Right cardiac atrium (tissue), 5 donors: ENCODE results near the gene AFG1L. TPM values are rescaled to one million over a fixed set of nuclear protein-coding genes. Genes with fewer than 3 reads are reported as not detected.
"Not testable (repeated sequence)": the region's sequence is repeated elsewhere in the genome, so short reads cannot be mapped to it uniquely, and the experiment has no call there.

Experiments used
- ATAC-seq, 2 donors: fragments of 200-7000 bp; cut with Tn5 transposase; one replicate each; pipeline versions ENCODE4 v1.8.0 to v1.9.1; 2020; ENCODE audit warnings: moderate library complexity in 2 of 2, mild to moderate bottlenecking in 1 of 2
- DNase-seq, 3 donors: peaks; one replicate each; pipeline ENCODE4 v3.0.0-alpha.2; 2020
- H3K27ac ChIP-seq: one replicate; pipeline ENCODE4 v1.5.1; 2013; ENCODE audit warnings: mild to moderate bottlenecking, low read length, control low read depth, moderate library complexity
- H3K27me3 ChIP-seq: one replicate; pipeline ENCODE4 v1.6.1; 2013; ENCODE audit not compliant: control insufficient read depth, insufficient read depth
- H3K4me1 ChIP-seq: one replicate; pipeline ENCODE4 v1.6.1; 2013; ENCODE audit warnings: low read length; ENCODE audit not compliant: control insufficient read depth, insufficient read depth
- H3K4me3 ChIP-seq: one replicate; pipeline ENCODE4 v1.5.1; 2013; ENCODE audit warnings: low read length, control low read depth
- H3K9me3 ChIP-seq: one replicate; pipeline ENCODE4 v1.6.1; 2013; ENCODE audit warnings: low read length; ENCODE audit not compliant: control insufficient read depth
- WGBS: extraction: QIAGEN DNeasy Blood & Tissue Kit; methylation state at CpG from one replicate; pipeline ENCODE4 v1.1.7; 2013; 5-methylcytosine and 5-hydroxymethylcytosine counted together
- intact Hi-C, 4 donors: fragments of 100-400 bp; cut with DNase I; formaldehyde crosslinking; loops; one replicate each; pipeline versions ENCODE4 v1.11.0 to v1.14.0; 2022 to 2023
- polyA plus RNA-seq: library from polyadenylated mRNA; stranded (reverse); fragments of 200-250 nt; gene quantifications from one replicate; pipeline ENCODE4 v1.2.3, GENCODE V29; 2013
- total RNA-seq, 4 donors: library from RNA; stranded (reverse); fragmentation: NEBNext Ultra II Directional; extraction: Animal tissue kit (Norgen Biotek cat#: 25700); gene quantifications; one replicate each; pipeline ENCODE4 v1.2.1, GENCODE V29; 2021
- donor health status: healthy with polysubstance abuse.
- donor health status: DM: no; HTN: yes; CAD: no.
- donor health status: DM: no; HTN: no; CAD: no.
- donor health status: DM: no; HTN: yes; CAD: no; lungs with severe emphysema.
- donor health status: DM: yes; HTN: yes; CAD: no.

Gene AFG1L
- total and polyA plus RNA-seq, 5 donors, result 3.9 to 14.5 (median 9.9) TPM

DNA sequence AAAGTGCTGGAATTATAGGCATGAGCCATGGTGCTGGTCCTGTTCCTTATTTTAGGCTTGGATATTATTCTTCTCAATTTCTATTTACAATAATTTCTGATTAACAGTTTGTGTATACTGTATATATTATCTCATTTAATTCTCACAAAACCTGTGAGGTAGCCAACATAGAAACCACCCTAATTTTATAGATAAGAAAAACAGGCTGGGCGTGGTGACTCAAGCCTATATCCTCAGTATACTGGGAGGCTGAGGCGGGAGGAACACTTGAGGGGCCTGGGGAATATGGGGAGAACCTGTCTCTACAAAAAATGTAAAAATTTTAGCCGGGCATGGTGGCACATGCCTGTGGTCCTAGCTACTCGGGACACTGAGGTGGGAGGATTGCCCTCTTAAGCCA, 3.8 kb upstream of the AFG1L start:
- 88% methylated on average over 4 of the region's 4 CpGs for WGBS
- ATAC-seq (no peak), DNase-seq (no peak)
- intact Hi-C loops, result no loop called here
- no peak overlapping the region for H3K4me3 ChIP-seq
- no peaks in the 10 kb centered on the region for H3K27me3 ChIP-seq
- H3K27ac ChIP-seq, result no peak overlapping the region
- H3K9me3 ChIP-seq, result no peaks in the 10 kb centered on the region
- no peaks in the 10 kb centered on the region for H3K4me1 ChIP-seq

- H3K27me3 ChIP-seq, intact Hi-C loops: not testable (repeated sequence)
Measured at GRCh38 chr6:108292561-108292960, 2.3 kb upstream of the AFG1L start.

GRCh38 chr6:108293527-108294296, 1.1 kb upstream of the AFG1L start:
- ATAC-seq, result no peak
- no peak for DNase-seq
- no peak overlapping the region for H3K27ac ChIP-seq
- no peak overlapping the region for H3K4me3 ChIP-seq
- WGBS, result 95% methylated on average over 19 of the region's 19 CpGs
- H3K4me1 ChIP-seq, result no peaks in the 10 kb centered on the region
- no peaks in the 10 kb centered on the region for H3K9me3 ChIP-seq
- intact Hi-C loops, result loop anchor here in 1 of 4 donors (2.0 kb wide), 1 partner anchor 33 kb away; the partner anchor contains the start of gene SNX3
- no peaks in the 10 kb centered on the region for H3K27me3 ChIP-seq

More at GRCh38 chr6:108292561-108292960, 2.3 kb upstream of the AFG1L start:
- H3K9me3 ChIP-seq, H3K4me1 ChIP-seq, ATAC-seq, H3K27ac ChIP-seq, DNase-seq, H3K4me3 ChIP-seq: not testable (repeated sequence)
- 57% methylated on average over 3 of the region's 3 CpGs for WGBS

DNA sequence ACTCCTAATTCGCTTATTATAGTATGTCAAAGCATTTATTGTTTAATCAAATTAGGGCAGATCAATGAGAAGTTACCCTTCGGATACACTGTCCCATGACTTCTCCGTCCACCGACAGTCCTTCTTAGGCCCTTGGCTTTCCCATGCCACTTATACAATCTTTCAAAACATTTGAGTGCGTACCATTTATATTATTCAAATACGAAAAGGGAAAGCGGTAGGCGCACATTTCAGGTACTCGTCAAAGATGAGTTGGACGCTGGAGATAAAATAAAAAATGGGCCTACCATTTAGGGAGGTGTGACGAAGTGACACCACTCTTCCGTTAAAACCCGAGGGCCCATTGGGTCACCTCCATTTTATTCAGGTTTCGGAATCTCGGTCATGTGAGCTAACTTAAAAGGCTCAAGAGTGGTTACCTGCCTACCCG, 542 bp upstream of the AFG1L start:
- intact Hi-C loops, result loop anchor here in 1 of 4 donors (2.0 kb wide), 1 partner anchor 34 kb away; the partner anchor contains the start of gene SNX3
- peak overlapping the region; percentile 86 for H3K4me3 ChIP-seq
- no peaks in the 10 kb centered on the region for H3K4me1 ChIP-seq
- DNase-seq (no peak), ATAC-seq (no peak)
- H3K9me3 ChIP-seq, result no peaks in the 10 kb centered on the region
- peak overlapping the region; percentile 77 for H3K27ac ChIP-seq
- 33% methylated on average over 16 of the region's 16 CpGs for WGBS
- H3K27me3 ChIP-seq, result no peaks in the 10 kb centered on the region

DNA sequence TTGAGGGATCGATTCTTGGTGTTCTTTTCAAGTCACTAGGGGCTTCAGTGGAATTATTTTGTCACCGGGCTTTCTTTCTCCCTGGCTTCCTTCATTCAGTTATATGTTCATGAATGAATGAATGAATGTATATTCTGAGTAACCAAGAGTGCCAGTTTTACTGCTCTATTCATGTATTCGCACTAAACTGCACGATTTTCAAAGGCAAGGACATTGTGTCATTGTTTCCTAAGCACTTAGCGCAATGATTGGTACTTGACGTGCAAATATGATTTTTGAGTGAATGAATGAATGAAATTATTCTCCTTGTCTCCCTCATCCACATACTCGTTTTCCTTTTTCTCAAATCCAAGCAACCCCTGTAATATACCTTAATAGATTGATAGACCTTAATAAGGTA, 822 bp downstream of the AFG1L start:
- WGBS, result 68% methylated on average over 7 of the region's 7 CpGs
- Histone ChIP-seq H3K4me1 (no peaks in the 10 kb centered on the region), H3K4me3 (peak overlapping the region; percentile 86), H3K27ac (peak overlapping the region; percentile 77), H3K27me3 (no peaks in the 10 kb centered on the region), H3K9me3 (no peaks in the 10 kb centered on the region)
- DNase-seq (no peak), ATAC-seq (no peak)
- intact Hi-C loops, result loop anchor here in 1 of 4 donors (2.0 kb wide), 1 partner anchor 35 kb away; the partner anchor contains the start of gene SNX3

- no peak overlapping the region for H3K27ac ChIP-seq
- no peaks in the 10 kb centered on the region for H3K4me1 ChIP-seq
- H3K27me3 ChIP-seq, result no peaks in the 10 kb centered on the region
- intact Hi-C loops, result no loop called here
- 94% methylated on average over 5 of the region's 5 CpGs for WGBS
- ATAC-seq, result no peak
- DNase-seq, result no peak
- no peaks in the 10 kb centered on the region for H3K9me3 ChIP-seq
- H3K4me3 ChIP-seq, result no peak overlapping the region
Measured at GRCh38 chr6:108302386-108302785, 7.5 kb downstream of the AFG1L start.

DNA sequence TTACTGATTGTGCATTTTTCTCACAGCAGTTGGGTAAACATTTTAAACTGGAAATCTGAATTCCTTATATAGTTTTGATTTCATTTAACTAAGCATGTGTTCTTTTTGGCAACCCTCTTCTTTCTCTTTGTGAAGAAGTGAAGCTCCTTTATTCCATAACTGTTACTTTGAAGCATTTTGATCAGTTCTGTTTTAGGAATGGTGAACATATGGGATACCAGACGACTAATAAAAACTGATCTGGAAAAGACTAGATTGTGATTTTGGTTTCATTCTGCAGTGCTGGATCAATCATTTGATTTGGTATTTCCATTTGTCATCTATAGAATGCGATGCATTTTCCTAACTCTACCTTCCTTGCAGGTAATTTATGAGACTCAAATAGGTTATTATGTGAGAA, 9.8 kb downstream of the AFG1L start:
- no peak overlapping the region for H3K27ac ChIP-seq
- H3K9me3 ChIP-seq, result no peaks in the 10 kb centered on the region
- ATAC-seq (no peak), DNase-seq (no peak)
- WGBS, result 95% methylated on average over 2 of the region's 2 CpGs
- no peaks in the 10 kb centered on the region for H3K4me1 ChIP-seq
- intact Hi-C loops, result no loop called here
- H3K4me3 ChIP-seq, result no peak overlapping the region
- no peaks in the 10 kb centered on the region for H3K27me3 ChIP-seq

- 89% methylated on average over 4 of the region's 4 CpGs for WGBS
- H3K27me3 ChIP-seq, H3K4me1 ChIP-seq, H3K27ac ChIP-seq, intact Hi-C loops, H3K9me3 ChIP-seq, ATAC-seq, H3K4me3 ChIP-seq, DNase-seq: not testable (repeated sequence)
Measured at GRCh38 chr6:108308641-108309040, 13.8 kb downstream of the AFG1L start.

- H3K4me1 ChIP-seq, result no peaks in the 10 kb centered on the region
- H3K4me3 ChIP-seq, result no peak overlapping the region
- ATAC-seq, result no peak
- DNase-seq, result no peak
- intact Hi-C loops, result no loop called here
- 93% methylated on average over 5 of the region's 5 CpGs for WGBS
- no peaks in the 10 kb centered on the region for H3K27me3 ChIP-seq
- no peaks in the 10 kb centered on the region for H3K9me3 ChIP-seq
- no peak overlapping the region for H3K27ac ChIP-seq
Measured at GRCh38 chr6:108309844-108310243, 15.0 kb downstream of the AFG1L start.

DNA sequence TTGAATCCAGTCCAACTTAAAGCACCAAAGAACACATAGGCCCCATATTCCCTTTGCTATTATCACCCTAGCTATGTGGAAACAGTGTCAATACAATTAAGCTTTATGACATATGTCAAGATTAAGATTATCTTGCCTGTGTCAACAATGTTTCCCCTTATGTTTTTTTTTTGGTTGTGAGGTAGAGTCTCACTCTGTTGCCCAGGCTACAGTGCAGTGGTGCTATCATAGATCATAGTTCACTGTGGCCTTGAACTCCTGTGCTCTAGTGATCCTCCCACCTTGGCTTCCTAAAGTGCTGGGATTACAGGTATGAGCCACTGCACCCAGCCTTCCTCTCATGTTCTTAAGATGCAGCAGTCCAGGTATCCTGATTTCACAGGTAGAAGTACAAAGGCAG, 17.8 kb downstream of the AFG1L start:
- H3K4me3 ChIP-seq, result no peak overlapping the region
- no peak overlapping the region for H3K27ac ChIP-seq
- no peaks in the 10 kb centered on the region for H3K9me3 ChIP-seq
- ATAC-seq (no peak), DNase-seq (no peak)
- H3K27me3 ChIP-seq, result no peaks in the 10 kb centered on the region
- peaks cover 2% of the 10 kb centered on the region for H3K4me1 ChIP-seq
- intact Hi-C loops, result no loop called here

GRCh38 chr6:108321253-108321747, 26.4 kb downstream of the AFG1L start:
- H3K27ac ChIP-seq, result no peak overlapping the region
- ATAC-seq (no peak), DNase-seq (no peak)
- no peaks in the 10 kb centered on the region for H3K9me3 ChIP-seq
- no peak overlapping the region for H3K4me3 ChIP-seq
- no peaks in the 10 kb centered on the region for H3K27me3 ChIP-seq
- intact Hi-C loops, result no loop called here
- peaks cover 2% of the 10 kb centered on the region for H3K4me1 ChIP-seq
- 98% methylated on average over 3 of the region's 3 CpGs for WGBS
